T-helper 22 cell (primary cell): ENCODE data around the gene ZNF318.

Experiments used
- DNase-seq: peaks from one replicate; pipeline ENCODE4 v3.0.0-alpha.2; 2020; ENCODE audit warnings: low read depth

The ZNF318 gene

GRCh38 chr6:43299338-43300293 lies 69.8 kb downstream of the ZNF318 start:
- no peak for DNase-seq

GRCh38 chr6:43298565-43299337 lies 70.7 kb downstream of the ZNF318 start:
- no peak for DNase-seq

DNA sequence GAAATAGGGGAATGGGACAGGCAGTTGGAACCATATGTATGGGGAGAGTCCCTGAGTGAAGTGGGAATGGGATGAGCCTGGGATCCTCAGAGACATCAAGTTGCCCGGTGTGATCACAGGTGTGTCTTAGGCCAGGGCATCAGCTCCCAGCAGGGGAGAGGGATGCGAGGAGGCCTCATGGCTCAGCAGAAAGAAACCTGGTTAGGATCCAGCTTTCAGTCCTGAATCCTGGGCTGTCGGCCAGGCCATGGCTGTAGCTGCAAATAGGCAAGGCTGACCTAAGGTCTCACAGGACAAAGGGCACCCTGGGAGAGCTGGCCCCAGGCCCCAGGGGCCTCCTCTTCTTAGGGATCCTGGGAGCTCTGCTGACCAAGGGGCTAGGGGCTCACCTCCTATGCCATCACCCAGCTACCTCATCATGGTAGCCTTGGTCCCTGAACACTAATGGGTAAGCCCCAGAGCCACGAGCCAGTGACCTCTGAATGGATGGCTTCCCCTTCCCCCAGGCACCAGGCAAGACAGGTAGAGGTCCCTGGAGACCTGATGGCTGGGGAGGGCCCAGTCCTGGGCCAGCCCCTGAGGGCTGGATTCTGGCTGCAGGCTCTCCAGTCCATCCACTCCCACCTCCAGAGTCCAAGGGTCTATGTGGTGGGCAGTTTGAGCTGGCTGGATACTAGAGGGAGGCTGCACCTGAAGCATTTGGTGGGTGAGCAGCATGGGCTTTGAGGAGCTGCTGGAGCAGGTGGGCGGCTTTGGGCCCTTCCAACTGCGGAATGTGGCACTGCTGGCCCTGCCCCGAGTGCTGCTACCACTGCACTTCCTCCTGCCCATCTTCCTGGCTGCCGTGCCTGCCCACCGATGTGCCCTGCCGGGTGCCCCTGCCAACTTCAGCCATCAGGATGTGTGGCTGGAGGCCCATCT lies 71.5 kb downstream of the ZNF318 start, which contains the start of gene SLC22A7:
SLC22A7 (plus strand) TSS at position 617 of the 921 bp plus-strand sequence; CDS start at position 716, 99 bp downstream.
- no peak for DNase-seq

DNA sequence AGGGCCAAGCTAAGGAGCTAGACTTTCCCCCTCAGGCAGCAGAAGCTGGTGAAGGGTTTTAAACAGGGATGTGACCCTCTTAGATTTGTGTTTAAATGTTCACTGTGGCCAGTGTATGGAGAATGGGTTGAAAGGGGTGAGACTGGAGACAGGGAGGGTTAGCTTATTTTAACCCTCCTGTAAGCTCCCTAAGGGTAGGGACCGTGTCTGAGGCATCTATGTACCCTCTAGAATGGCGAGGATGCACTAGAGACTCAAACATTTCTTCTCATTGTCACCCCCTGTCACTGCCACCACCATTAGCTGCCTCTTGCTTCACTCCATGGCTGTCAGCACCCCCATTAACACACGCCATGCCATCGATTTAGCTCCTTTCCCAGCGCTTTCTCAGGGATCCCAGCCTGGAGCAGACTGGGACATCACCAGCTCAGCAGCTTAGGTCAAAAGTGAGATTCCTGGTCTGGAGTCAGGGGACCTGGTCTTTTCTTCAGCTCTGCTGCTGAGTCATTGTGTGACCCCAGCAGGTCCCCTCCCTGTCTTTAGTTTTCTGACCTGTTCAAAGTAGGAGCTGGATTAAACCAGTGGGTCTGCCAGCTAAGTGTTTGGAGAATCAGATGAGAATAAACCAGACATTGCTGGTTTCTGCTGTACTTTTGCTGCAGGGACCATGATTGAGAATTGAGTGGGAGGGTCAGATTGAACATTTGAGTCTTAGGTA lies 72.5 kb downstream of the ZNF318 start:
- DNase-seq = no peak

DNA sequence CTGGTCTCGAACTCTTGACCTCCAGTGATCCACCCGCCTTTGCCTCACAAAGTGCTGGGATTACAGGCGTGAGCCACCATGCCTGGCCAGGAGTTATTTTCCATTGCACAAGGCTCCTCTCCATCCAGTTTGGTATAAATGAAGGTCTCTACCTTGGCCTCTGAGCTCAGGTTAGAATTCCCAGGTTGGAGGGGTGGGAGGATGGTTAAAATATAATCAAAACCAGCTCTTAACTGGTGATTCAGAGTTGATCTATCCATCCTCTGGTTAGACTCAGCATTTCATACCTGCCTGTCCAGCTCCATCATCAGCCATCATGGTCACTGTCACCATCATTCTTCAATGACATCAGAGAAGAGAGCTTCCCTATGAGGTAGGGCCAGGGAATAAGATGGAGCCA lies 74.0 kb downstream of the ZNF318 start:
- no peak for DNase-seq

DNA sequence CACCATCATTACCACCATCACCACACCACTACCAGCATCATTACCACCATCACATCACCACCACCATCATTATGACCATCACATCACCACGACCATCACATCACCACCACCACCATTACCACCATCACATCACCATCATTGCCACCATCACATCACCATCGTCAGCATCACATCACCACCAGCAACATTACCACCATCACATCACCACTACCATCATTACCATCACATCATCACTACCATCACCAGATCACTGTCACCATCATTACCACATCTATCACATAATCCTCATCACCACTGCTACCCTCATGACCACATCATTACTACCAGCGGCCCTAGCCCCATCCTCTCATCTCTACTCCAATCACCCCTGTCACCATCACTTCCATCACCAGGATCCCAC lies 74.9 kb downstream of the ZNF318 start:
- DNase-seq = no peak

- no peak for DNase-seq
Measured at GRCh38 chr6:43293698-43294097, 75.7 kb downstream of the ZNF318 start.

DNA sequence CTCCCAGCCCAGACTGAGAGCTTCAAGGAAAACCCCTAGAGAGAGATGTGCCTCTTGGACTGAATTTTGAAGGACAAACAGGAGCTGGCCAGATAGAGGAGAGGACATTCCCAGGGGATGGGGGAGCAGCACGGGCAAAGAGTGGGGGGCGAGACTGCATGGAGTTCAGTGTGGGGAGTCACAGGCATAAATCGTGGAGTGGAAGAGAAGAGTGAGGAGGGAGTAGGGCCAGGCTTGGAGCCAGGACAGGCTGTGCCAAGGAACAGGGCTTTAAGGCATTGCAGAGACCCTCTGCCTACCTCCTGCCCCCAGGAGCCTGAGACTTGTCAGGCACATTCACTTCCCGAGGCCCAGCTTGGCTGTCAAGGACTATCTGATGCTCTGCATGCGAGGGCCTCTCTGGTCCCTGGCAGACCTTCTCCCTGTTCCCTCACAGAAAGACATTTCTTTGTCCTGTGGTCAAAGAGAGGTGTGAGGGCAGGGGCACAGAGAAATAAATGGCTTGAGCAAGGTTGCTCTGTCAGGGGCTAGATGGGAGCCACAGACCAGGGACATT lies 76.6 kb downstream of the ZNF318 start:
- DNase-seq = no peak

DNA sequence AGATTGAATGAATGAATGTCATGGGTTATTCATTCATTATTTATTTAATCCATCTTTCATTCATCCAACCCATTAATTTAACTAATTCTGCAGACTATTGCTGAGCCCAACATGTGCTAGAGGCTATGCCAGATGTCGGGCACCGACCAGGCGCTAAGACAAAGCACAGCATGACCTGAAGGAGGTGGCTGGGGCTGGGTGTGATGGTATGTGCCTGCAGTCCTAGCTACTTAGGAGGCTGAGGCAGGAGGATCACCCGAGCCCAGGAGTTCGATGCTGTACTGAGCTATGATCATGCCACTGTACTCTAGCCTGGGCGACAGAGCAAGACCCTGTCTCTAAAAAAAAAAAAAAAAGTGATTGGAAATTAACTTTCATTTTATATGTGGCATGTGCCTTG lies 77.1 kb downstream of the ZNF318 start:
- DNase-seq = no peak

GRCh38 chr6:43291708-43292107 lies 77.7 kb downstream of the ZNF318 start:
- no peak for DNase-seq

DNA sequence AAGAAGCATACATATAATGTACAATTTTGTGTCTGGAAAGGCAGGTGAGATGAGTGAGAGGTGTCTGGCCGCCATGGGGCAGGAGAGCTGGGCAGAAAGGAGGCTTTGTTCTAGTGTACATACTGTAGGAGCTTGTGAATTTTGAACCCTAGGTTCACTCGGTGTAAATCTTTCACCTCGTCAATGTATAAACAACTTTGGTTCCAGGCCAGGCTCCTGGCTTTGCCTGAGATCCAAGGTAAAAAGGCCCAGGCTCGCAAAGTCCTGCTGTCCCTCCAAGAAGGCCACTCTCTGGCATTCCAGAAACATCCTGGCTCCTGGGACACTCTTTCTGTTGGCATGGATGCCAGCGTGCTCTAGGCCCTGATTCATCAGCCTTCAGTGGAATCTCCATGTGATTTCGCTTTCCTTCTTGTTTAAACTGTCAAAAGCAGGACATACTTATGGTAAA lies 78.5 kb downstream of the ZNF318 start:
- DNase-seq = no peak

DNA sequence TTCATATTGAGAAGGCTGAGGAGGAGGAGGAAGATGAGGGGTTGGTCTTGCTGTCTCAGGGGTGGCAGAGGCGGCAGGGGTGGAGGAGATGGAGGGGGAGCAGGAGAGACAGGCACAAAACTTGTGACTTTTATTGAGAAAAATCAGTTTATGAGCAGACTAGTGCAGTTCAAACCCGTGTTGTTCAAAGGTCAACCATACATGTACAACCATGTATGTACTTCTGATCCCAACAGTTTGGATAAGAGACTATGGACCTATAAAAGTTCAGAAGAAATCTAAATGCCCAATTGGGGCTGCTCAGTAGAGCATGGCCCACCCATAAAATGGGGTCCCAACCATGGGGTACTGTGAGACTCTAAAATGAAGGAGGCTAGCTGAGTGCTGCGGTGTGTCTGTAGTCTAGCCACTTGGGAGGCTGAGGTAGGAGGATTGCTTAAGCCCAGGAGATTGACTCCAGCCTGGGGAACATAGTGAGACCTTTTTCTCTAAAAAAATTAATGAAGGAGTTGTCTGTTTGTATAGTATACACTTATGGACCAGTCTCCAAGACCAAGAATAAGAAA lies 79.0 kb downstream of the ZNF318 start:
- no peak for DNase-seq

- no peak for DNase-seq
Measured at GRCh38 chr6:43287717-43288679, 81.4 kb downstream of the ZNF318 start.

GRCh38 chr6:43286980-43287716 lies 82.3 kb downstream of the ZNF318 start:
- no peak for DNase-seq

GRCh38 chr6:43286456-43286979 lies 82.9 kb downstream of the ZNF318 start:
- DNase-seq = no peak
